Activated CD8-positive, alpha-beta T cell treated with anti-CD3 and anti-CD28 coated beads for 36 hours (primary cell): Measurements from ENCODE around the gene XPNPEP1. TPM values are rescaled to one million over a fixed set of nuclear protein-coding genes. Genes with fewer than 3 reads are reported as not detected.

ENCODE experiments used
- ATAC-seq: fragments of 200-7000 bp; cut with Tn5 transposase; one replicate; pipeline ENCODE4 v1.10.0; 2021; ENCODE audit warnings: mild to moderate bottlenecking, moderate library complexity
- CTCF ChIA-PET: fragments of 350-600 bp; sonication (Branson Sonifier 250); formaldehyde crosslinking; loops from one replicate; lab custom pipeline; 2021; ENCODE audit warnings: antibody characterized with exemption; lab: Charles Lee
- POLR2A ChIA-PET: fragments of 350-600 bp; sonication (Branson Sonifier 250); formaldehyde crosslinking; loops from one replicate; lab custom pipeline; 2021; ENCODE audit warnings: antibody characterized with exemption; lab: Charles Lee
- DNase-seq: peaks from one replicate; pipeline ENCODE4 v3.0.0-alpha.2; 2020
- H3K27ac Mint-ChIP-seq: one replicate; pipeline ENCODE4 v1.8.0; 2021; ENCODE audit warnings: mild to moderate bottlenecking, mixed read lengths
- H3K27me3 Mint-ChIP-seq: one replicate; pipeline ENCODE4 v1.8.0; 2021; ENCODE audit warnings: mixed read lengths
- H3K36me3 Mint-ChIP-seq: one replicate; pipeline ENCODE4 v1.8.0; 2021; ENCODE audit warnings: low read depth, mixed read lengths
- H3K4me1 Mint-ChIP-seq: one replicate; pipeline ENCODE4 v1.8.0; 2021; ENCODE audit warnings: low read depth, mixed read lengths
- H3K4me3 Mint-ChIP-seq: one replicate; pipeline ENCODE4 v1.8.0; 2021; ENCODE audit warnings: mild to moderate bottlenecking, moderate library complexity, mixed read lengths
- H3K9me3 Mint-ChIP-seq: one replicate; pipeline ENCODE4 v1.8.0; 2021; ENCODE audit warnings: mixed read lengths
- intact Hi-C: fragments of 100-400 bp; cut with micrococcal nuclease; formaldehyde crosslinking; loops from one replicate; pipeline ENCODE4 v1.10.0; 2022
- total RNA-seq, 2 experiments: library from RNA; stranded (reverse); gene quantifications; one replicate each; pipeline ENCODE4 v1.2.3, GENCODE V29; 2021
- TF ChIP-seq, protein P1 (sequence below): fragments of 200-600 bp; IDR thresholded peaks from one replicate; pipeline ENCODE4 v1.8.0; 2022; ENCODE audit warnings: antibody characterized with exemption, mild to moderate bottlenecking

The XPNPEP1 gene
- total RNA-seq, 2 experiments from 2014 or later: 96.5 to 97.0 TPM

DNA sequence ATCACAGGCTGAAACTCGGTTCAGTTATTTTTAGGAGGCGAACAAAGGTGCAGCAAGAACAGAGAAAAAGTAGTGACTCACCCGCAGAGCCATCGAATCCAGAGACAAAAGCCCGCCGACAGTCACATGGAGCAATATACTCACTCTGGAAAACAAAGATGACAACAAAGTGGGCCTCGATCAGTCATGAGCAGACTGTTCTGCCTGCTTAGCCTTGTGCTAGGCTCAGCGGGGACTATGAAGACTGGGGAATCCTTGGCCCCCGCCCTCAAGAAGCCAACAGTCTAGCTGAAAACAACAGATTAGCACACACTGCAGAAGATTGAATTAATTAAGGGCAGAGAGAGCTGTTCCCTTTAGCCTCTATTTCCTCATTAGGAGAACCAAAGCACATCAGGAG, 30.4 kb downstream of the XPNPEP1 start:
- POLR2A ChIA-PET: interaction anchor here (1.4 kb wide), 1 partner anchor 11 kb away, joined by 5 read pairs; no protein-coding TSS in a partner anchor

DNA sequence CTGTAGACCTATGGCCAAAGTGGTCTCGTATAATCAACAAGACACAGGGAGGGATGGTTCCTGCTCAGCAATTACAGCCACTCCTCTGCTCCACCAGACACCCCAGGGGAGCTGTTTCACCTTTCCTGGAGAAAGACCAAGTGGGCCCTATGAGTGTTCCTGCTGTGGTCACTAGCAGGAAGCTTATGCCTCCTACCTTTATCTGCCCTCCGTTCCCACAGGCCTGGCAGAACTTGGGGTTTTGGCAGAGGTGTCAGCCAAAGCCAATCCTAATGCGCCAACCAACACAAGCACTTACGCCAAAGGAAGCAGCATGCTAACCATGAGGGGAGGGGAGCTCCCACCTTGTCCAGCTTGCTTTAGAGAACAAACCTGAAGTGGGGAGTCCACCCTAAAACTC, 31.2 kb downstream of the XPNPEP1 start:
- H3K9me3 Mint-ChIP-seq: no peaks in the 10 kb centered on the region
- intact Hi-C loops: no loop called here
- TF ChIP-seq, protein P1, sequence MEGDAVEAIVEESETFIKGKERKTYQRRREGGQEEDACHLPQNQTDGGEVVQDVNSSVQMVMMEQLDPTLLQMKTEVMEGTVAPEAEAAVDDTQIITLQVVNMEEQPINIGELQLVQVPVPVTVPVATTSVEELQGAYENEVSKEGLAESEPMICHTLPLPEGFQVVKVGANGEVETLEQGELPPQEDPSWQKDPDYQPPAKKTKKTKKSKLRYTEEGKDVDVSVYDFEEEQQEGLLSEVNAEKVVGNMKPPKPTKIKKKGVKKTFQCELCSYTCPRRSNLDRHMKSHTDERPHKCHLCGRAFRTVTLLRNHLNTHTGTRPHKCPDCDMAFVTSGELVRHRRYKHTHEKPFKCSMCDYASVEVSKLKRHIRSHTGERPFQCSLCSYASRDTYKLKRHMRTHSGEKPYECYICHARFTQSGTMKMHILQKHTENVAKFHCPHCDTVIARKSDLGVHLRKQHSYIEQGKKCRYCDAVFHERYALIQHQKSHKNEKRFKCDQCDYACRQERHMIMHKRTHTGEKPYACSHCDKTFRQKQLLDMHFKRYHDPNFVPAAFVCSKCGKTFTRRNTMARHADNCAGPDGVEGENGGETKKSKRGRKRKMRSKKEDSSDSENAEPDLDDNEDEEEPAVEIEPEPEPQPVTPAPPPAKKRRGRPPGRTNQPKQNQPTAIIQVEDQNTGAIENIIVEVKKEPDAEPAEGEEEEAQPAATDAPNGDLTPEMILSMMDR: no peak
- ATAC-seq (no peak), DNase-seq (no peak)
- peaks cover 46% of the 10 kb centered on the region for H3K4me1 Mint-ChIP-seq
- no peak overlapping the region for H3K4me3 Mint-ChIP-seq
- H3K27ac Mint-ChIP-seq: peak overlapping the region; percentile 68
- ChIA-PET POLR2A (interaction anchor here (1.4 kb wide), 1 partner anchor 11 kb away, joined by 5 read pairs; no protein-coding TSS in a partner anchor), CTCF (interaction anchor here (1.1 to 2.2 kb wide), 4 partner anchors 8 to 246 kb away, joined by 3 to 22 read pairs (median 6); no protein-coding TSS in a partner anchor)
- H3K36me3 Mint-ChIP-seq: peaks cover 47% of the 10 kb centered on the region
- no peaks in the 10 kb centered on the region for H3K27me3 Mint-ChIP-seq

More for the DNA sequence above, 30.4 kb downstream of the XPNPEP1 start:
- ATAC-seq (no peak), DNase-seq (no peak)
- Mint-ChIP-seq H3K4me3 (no peak overlapping the region), H3K4me1 (peaks cover 43% of the 10 kb centered on the region), H3K36me3 (peaks cover 47% of the 10 kb centered on the region), H3K27ac (peak overlapping the region; percentile 33), H3K27me3 (no peaks in the 10 kb centered on the region), H3K9me3 (no peaks in the 10 kb centered on the region)
- TF ChIP-seq, protein P1: no peak
- CTCF ChIA-PET: interaction anchor here (1.1 to 2.2 kb wide), 4 partner anchors 9 to 245 kb away, joined by 3 to 22 read pairs (median 6); no protein-coding TSS in a partner anchor
- intact Hi-C loops: no loop called here

DNA sequence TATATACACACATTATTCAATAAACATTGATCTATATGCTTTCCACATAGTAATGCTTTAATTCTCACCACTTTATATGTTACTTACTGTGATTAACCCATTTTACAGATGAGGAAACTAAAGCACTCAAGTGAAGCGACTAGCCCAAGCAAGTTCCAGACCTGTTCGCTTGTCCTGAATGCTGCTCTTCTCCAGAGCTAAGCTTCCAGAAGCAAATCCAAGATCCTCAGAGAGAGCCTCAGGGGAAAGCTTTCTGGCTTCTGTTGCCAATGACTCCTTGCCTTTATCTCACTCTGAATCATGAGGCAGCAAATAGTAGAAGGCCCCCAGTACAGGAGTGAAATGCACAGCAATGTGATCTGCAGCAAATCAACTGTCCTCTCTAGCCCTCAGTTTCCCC, 32.2 kb downstream of the XPNPEP1 start:
- Mint-ChIP-seq H3K27ac (peak overlapping the region; percentile 72), H3K4me3 (no peak overlapping the region)

DNA sequence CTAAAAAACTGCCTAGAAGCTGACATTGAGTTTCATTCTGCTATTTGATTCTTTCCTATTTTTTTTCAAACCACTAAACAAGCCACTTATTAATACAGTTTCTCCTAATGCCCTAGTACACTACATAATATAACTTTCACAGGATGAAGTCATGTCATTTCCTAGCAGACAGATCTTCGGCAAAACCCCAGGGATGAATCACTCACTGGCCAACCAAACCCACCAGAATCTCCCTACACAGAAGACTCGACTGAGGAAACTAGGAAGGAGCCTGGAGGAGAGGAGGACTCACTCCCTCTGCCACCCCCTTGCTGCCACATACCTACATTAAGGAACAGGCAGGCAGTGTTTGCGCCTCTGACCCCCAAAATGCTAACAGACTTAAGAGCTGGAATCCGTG, 33.4 kb downstream of the XPNPEP1 start:
- TF ChIP-seq, protein P1: no peak
- intact Hi-C loops: loop anchor here (10.0 kb wide), 1 partner anchor 125 kb away; no protein-coding TSS in a partner anchor
- ATAC-seq: peak; percentile 31
- H3K9me3 Mint-ChIP-seq: no peaks in the 10 kb centered on the region
- peak overlapping the region; percentile 18 for H3K27ac Mint-ChIP-seq
- H3K4me1 Mint-ChIP-seq: peaks cover 53% of the 10 kb centered on the region
- no peak overlapping the region for H3K4me3 Mint-ChIP-seq
- peaks cover 56% of the 10 kb centered on the region for H3K36me3 Mint-ChIP-seq
- DNase-seq: no peak
- POLR2A ChIA-PET: interaction anchor here (1.2 kb wide), 2 partner anchors 12 to 21 kb away, joined by 3 to 4 read pairs; no protein-coding TSS in a partner anchor
- CTCF ChIA-PET: interaction anchor here (1.0 to 1.2 kb wide), 2 partner anchors 13 to 20 kb away, joined by 3 to 4 read pairs; no protein-coding TSS in a partner anchor
- H3K27me3 Mint-ChIP-seq: no peaks in the 10 kb centered on the region

More for the DNA sequence above, 32.2 kb downstream of the XPNPEP1 start:
- intact Hi-C loops: no loop called here
- ChIA-PET POLR2A (no interaction called here), CTCF (interaction anchor here (1.2 kb wide), 1 partner anchor 19 kb away, joined by 4 read pairs; no protein-coding TSS in a partner anchor)
- DNase-seq: no peak
- Mint-ChIP-seq H3K9me3 (no peaks in the 10 kb centered on the region), H3K36me3 (peaks cover 48% of the 10 kb centered on the region), H3K4me1 (peaks cover 51% of the 10 kb centered on the region), H3K27me3 (no peaks in the 10 kb centered on the region)
- ATAC-seq: no peak
- TF ChIP-seq, protein P1: no peak

DNA sequence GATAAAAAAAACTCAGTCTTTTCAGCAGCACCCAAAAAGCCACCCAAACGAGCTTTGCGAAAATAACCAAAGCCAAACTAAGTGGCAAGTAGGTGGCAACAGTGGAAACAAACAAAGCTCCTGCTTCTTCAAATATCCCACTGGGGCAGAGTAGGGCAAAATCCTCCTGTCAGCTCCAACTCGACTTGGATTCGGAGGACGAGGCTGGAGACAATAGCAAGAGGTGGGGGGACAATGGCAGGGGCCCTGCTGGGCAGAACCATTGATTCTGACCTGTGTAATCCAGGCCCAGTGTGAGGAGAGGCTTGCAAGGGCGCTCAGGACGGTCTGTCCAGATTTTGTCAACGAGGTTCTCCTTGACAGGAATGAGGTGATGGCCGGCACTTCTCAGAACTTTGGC, 35.5 kb downstream of the XPNPEP1 start:
- no peak overlapping the region for H3K27ac Mint-ChIP-seq
- ChIA-PET POLR2A (no interaction called here), CTCF (interaction anchor here (1.5 kb wide), 1 partner anchor 69 kb away, joined by 4 read pairs; no protein-coding TSS in a partner anchor)
- H3K4me1 Mint-ChIP-seq: peaks cover 50% of the 10 kb centered on the region
- no peak for ATAC-seq
- TF ChIP-seq, protein P1: no peak
- intact Hi-C loops: loop anchor here (10.0 kb wide), 1 partner anchor 127 kb away; no protein-coding TSS in a partner anchor
- H3K4me3 Mint-ChIP-seq: no peak overlapping the region
- DNase-seq: no peak
- no peaks in the 10 kb centered on the region for H3K9me3 Mint-ChIP-seq
- no peaks in the 10 kb centered on the region for H3K27me3 Mint-ChIP-seq
- H3K36me3 Mint-ChIP-seq: peaks cover 65% of the 10 kb centered on the region
